ENCODE results near the gene EIF4G3.

DNA sequence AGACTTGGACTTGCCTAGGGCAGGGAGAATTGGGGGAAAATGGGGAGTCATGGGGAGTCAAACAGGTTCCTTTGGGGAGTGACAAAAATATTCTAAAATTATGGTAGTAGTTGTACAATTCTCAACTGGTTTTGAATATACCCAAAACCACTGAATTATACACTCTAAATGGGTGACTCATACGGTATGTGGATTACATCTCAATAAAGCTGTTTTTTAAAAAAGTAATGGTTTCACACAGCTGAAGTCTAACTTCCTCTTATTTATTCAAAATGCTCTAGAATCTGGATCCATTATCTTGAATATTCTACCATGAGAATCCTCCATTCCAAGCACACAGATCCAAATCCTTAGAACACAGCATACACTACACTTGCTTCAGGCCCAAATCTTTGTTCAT, 11.1 kb downstream of the EIF4G3 start:
- TF ChIP-seq, protein P1, sequence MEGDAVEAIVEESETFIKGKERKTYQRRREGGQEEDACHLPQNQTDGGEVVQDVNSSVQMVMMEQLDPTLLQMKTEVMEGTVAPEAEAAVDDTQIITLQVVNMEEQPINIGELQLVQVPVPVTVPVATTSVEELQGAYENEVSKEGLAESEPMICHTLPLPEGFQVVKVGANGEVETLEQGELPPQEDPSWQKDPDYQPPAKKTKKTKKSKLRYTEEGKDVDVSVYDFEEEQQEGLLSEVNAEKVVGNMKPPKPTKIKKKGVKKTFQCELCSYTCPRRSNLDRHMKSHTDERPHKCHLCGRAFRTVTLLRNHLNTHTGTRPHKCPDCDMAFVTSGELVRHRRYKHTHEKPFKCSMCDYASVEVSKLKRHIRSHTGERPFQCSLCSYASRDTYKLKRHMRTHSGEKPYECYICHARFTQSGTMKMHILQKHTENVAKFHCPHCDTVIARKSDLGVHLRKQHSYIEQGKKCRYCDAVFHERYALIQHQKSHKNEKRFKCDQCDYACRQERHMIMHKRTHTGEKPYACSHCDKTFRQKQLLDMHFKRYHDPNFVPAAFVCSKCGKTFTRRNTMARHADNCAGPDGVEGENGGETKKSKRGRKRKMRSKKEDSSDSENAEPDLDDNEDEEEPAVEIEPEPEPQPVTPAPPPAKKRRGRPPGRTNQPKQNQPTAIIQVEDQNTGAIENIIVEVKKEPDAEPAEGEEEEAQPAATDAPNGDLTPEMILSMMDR (IDR thresholded peaks at IDR 0.05 in 8 of 11, conservative IDR thresholded peaks at IDR 0.05 in 3 of 11): no peak
- TF ChIP-seq POLR2AphosphoS5 (IDR thresholded peaks at IDR 0.05): no peak

Measured in spleen (tissue), 7 donors.